T-helper 1 cell (primary cell): ENCODE results near the gene SHISAL1.

Experiments
- DNase-seq, 5 donors: peaks; one replicate each; pipeline ENCODE4 v3.0.0-alpha.2; 2012 to 2020

The SHISAL1 gene

DNA sequence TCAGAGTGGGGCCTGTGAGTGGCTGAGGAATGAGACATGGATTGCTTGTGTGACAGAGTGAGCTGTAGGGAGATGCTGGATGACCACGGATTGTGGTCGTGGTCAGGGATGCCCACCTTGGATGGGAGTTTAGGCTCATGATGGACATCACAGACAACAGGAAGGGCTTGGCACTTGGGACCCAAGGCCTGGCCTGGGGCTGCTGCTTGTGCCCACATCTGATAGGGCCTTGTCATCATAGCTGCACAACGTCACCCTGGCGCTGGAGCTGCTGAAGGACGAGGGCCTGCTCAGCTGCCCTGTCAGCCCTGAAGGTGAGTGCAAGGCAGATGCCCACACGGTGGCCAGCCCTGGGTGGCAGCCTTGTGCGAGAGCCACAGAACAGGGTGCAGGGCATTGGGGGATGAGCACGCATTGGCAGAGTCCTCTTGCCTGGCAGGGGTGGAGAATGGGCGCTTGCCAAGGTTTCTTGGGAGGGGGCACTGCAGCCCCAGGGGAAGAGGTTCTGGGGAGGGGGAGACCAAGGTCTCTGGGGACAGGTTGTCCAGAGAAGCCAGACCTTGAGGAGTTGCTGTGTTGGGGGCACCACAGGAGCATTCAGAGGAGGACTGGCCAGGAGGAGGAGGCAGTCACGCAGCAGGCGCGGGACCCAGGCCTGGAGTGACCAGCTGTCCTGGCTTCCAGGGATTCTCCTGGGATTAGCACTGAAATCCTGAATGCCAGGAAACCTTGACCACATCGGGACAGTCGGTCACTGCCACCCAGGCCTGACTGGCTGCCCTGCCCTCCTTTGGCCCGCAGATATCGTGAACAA is 107.0 kb downstream of the SHISAL1 start:
- DNase-seq = no peak

DNA sequence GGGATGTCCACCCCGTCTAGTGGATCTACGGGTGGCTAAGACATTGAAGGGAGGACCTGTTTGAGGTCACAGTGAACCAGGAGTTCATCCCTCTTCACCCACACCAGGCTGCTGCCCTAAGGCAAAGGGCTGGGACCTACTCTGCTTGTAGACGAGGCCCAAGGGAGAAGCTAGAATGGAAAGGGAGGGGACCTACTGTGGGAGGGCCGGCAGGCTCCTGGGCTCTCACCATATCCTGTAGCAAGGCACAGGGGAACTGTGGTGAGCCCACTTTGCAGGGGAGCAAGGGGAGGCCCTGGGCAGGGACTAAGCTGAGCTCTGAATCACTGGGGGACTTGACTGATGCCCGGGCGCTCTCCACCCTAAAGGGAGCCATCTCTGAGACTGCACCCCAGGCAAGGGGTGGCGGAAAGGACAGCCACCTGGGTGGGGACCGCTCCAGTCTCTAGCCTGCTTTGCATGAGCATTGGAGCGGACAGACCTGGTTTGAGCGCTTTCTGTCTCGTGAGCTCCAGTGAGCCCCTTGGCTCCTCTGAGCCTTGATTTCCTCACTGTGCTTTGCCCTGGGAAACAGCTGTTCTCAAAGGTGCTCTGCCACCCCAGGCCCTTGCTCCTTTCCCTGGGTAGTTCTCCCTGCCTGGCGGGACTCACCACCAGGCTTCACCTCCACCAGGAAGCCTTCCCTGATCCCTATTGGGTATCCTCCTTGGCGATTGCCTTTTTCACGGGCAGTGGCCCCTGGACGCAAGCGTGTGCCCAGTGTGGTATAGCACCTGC is 107.8 kb downstream of the SHISAL1 start:
- no peak for DNase-seq

DNA sequence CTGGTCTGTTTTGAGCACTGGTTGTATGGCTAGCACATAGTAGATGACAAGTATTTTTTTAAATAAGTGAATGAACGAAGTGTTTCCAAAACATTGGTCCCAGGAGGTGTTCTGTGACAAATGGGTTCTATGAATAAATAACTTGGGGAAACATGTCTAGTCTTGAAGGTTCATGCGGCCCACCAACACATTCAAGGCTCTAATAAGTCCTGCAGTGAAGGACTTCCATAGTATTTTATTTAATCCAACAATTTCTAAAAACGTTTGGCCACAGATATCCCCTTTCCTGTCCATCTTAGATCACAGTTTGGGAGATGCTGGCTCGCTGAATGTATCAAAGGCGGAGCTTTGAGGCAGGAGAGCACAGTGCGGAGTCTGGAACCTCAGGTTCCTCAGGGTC is 109.5 kb downstream of the SHISAL1 start:
- no peak for DNase-seq

DNA sequence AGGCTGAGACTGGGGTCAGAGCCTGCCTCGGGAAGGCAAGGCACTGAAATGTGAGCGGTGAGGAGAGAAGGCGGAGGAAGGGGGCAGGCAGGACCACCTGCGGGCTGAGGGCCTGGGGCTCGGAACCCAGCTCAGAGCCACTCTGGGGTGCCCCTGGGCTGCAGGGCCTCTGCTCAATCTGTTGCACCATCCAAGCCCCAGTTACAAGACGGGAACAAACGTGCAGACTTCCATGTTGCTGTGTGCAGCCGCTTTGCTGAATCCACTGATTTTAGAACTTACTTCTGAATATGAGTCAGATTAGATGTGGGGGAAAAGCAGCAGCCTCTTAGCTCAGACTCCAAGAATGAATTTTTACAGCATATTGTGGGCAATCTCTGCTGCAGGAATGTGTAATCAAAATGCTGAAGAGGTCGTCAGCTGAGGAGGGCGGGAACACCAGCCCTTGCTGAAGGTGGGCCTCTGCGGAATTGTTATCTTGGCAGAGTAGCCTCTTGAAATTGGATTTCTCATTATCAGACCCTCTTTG is 110.4 kb downstream of the SHISAL1 start:
- DNase-seq = no peak

DNA sequence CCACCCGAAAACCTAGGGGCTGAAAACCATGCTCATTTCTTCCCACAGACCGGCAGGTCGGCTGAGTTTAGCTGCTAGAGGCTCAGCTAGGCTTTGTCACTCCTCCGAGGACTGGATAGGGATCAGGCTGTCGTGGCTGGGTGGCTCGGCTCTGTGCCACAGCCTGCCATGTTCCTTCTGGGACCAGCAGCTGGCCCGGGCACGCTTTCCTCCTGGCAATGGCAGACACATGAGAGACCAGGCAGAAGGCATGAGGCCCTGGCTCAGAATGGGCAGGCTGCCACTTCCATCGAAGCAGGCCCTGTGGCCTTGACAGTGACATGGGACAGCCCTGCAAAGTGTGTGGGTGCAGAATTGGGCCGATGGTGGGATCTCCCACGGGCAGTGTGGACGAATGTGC is 111.1 kb downstream of the SHISAL1 start:
- no peak for DNase-seq

DNA sequence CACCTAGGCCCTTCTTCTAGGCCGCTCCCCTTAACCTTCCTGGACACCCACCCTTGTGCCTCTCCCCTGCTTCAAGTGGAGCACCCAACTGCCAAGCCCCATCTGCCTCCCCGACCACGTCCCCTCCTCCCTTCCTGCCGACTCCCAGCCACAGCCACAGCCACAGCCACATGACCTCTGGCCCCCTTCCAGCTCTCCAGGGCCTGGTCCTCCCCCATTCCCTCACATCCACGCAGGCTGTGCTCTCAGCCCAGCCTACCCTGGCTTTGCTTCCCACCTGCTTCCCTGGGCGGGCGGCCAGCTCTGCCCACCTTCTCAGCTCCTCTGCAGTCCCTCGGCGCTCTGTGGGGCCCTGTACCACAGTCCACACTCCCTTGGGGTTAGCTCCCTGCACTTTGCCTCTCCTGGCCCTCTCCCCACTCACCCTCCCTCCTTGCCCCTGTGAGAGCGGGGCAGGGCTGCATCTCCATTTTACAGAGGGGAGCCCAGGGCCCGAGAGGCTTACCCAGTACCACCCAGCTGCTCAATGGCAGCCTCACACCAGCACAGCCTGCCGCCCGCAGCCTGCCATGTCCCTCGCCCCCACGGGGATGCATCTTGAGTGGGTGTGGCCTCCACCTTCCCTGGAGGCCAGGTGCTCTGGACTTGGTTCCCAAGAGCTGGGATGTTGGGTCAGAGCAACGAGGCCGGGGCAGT is 111.7 kb downstream of the SHISAL1 start:
- DNase-seq = no peak

DNA sequence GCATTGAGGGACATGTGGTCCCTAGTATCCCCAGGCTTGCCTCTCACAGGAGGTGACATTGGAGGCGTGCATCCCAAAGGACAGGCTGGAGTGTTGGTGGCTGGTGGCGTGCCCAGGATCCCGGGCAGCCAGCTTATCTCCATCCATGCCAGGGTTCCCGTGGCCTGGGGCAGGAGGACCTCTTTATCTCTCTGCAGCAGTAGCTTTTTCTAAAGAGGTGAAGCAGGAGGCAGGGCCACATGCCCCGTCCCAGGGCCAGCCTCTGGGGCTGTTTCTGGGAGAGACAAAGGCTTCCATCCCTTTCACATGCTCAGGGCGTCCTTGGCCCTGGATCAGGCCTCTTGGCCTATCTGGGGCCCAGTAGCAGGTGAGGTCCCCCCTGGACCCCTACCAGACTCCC is 112.3 kb downstream of the SHISAL1 start:
- DNase-seq = no peak

DNA sequence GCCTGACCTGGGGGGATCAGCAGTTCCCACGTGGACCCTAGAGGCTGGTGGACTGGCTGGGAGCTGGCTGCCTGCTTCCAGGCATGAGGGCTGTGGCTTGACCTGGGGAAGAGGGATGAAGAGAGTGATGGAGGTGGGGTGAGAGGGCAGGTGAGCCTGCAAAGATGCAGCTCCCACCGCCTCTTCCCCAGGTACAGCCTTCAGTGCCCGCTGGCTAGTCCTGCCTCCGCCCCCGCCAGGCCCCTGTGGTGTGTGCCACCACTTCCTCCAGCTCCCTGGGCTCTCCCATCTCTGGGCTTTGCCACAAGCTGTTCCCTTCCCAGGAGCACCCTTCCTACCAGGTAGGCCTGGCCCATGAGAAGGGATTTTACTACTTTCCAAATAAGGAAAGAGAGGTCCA is 112.9 kb downstream of the SHISAL1 start:
- DNase-seq = no peak

DNA sequence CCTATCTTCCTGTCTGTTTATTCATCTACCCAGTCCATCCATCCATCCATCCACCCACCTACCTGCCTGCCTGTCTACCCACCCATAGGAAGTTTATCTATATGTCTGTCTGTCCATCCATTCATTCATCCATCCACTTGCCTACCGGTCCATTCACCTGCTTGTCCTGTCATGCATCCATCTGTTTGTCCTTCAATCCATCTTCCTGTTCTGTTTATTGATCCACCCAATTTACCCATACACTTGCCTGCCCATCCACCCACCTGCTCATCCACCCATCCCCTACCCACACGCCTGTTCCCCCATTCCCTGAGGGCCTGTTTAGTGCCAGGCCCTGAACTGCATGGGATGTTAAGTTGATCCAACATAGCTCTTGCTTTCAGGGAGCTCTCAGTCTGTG is 113.6 kb downstream of the SHISAL1 start:
- no peak for DNase-seq

DNA sequence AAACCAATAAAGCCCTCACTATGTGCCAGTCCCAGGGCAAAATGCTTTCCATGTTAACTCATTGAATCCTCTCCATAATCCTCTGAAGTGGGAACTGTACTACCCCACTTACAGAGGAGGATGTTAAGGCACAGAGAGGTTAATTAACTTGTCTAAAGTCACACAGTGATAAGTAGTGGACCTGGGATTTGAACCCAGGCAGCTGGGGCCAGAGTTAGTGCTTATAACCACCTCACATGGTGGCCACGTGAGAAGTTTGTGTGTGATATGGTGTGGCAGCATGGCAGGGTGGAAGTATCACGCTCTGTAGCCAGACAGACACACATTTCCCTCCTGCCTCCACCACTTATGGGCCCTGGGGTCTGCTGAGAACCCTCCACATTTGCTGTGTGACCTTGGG is 115.5 kb downstream of the SHISAL1 start:
- DNase-seq = no peak

DNA sequence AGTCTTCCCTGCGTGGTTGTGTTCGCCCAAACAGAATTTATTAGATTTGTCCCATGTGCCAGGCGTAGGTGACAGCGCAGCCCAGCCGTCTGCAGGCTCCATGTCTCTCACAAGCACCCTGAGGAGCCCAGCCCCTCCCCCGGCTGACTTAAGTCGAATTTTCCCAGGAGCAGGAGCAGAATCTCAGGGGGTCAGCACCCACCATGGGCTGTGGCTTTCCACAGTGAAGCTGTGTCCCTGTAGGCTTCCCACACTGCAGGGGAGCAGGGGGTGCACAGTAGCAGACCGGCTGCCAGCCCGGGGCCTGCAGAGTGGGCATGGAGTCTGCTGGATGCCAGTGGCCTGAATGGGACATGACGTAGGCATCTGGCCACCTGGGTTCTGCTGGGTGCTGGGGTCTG is 116.0 kb downstream of the SHISAL1 start:
- DNase-seq = no peak

DNA sequence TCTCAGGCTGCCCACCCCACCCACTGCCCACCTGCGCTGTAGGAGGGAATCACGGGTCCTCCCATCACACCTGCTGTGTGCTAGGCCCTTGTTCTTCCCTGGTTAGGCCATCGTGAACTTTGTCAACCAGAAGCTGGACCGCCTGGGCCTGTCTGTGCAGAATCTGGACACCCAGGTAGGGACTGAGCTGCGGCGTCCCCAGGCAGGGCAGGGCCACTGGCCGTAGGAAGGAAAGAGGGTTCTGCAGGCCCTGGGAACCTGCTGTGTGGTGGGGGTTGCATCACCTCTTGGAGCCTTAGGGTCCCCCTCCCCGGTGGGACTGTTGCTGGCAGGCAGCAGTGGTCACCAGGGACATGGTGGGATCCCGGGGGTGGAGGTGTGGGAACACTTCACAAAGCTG is 116.5 kb downstream of the SHISAL1 start:
- DNase-seq = no peak

DNA sequence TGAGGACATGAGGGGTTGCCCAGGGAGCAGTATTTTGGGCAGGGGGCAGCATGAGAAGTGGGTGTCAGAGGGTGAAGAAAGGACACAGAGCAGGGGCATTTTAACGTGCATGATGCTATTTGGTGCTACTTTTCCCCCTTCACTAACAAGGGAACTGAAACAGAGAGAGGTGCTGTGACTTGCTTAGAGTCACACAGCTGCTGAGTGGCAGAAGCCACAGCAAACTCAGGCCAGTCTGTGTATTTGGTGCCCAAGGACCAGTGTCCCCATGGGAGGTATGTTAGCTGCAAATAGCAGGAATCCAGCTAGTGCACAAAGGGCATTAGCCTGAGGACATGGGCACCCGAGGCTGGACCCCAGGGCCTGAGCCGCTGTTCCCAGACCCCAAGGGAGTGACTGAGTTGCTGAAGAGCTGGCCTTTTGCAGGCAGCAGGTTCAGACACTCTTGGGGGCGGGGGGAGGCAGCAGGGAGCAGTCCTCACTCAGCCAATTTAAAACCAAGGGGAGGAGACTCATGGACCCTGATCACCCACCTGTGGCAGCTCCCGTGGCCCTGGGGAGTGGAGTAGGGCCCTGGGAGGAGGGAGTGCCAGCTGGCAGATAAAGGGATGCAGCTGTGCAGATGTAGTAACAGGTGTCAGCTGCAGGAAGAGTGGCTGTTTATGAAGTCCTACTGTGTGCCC is 117.4 kb downstream of the SHISAL1 start:
- no peak for DNase-seq

DNA sequence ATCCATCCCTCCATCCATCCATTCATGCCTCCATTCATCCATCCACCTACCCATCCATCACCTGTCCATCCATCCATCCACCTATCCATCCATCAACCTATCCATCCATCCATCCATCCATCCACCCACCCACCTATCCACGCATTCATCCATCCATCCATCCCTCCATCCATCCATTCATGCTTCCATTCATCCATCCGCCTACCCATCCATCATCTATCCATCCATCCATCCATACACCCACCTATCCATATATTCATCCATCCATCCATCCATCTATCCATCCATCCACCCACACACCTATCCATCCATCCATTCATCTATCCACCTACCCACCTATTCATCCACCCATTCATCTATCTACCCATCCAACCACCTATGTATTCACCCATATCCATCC is 118.2 kb downstream of the SHISAL1 start:
- DNase-seq = no peak
